ENCODE measurements around the gene NKAPL.

GRCh38 chr6:28267695-28268059 is 8.6 kb downstream of the NKAPL start:
- TF ChIP-seq CTCF (IDR thresholded peaks at IDR 0.05) (no peak), EP300 (IDR thresholded peaks at IDR 0.05; ENCODE audit: low read depth) (no peak)

All from transverse colon (tissue), 3 donors.